ENCODE results near the gene C3. TPM values are rescaled to one million over a fixed set of nuclear protein-coding genes. Genes with fewer than 3 reads are reported as not detected.

Gene C3
- total and polyA plus RNA-seq, 2 experiments from 2014 or later = 5.1 to 17.7 TPM

DNA sequence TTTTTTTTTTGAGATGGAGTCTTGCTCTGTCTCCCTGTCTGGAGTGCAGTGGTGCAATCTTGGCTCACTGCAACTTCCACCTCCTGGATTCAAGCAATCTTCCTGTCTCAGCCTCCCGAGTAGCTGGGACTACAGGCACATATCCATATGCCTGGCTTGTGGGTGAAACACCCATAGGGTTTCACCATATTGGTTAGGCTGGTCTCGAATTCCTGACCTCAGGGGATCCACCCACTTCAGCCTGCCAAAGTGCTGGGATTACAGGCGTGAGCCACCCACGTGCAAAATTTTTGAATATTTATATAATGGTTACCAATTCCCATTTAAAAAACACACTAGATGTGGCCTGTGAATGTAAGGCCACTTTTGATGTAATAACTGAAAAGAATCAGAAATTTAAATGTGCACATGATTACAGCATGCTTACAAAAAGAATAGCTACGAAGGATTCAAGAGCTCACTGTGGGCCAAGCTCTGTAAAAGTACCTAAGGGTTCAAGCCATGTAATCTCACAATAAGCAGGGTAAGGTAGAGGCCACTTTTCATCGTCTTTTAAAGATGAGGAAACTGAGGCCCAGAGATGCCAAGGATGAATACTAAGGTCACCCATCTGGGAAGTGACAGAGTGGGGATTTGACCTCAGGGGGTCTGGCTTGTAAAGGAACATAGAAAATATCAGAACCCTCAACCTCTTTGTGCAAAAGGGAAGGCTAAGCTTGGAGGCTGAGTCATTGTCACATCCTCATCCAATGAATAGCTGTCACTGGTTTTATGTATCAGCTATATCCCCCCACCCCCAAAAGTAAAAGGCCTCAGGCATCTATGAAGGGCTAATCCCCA is 68.3 kb downstream of the C3 start:
- Histone ChIP-seq H3K4me3 (no peak overlapping the region), H3K4me2 (no peak overlapping the region), H3K27ac (ENCODE audit: low read depth) (no peak overlapping the region), H3K4me1 (ENCODE audit: insufficient read depth) (no peaks in the 10 kb centered on the region), H2AFZ (no peak overlapping the region), H3K36me3 (ENCODE audit: insufficient read depth) (no peaks in the 10 kb centered on the region; the same call in 1 of the 2 replicates), H3K9me2 (ENCODE audit: insufficient read depth) (no peaks in the 10 kb centered on the region), H3K79me2 (replicated peaks; ENCODE audit: insufficient read depth) (no peaks in the 10 kb centered on the region), H3F3A (replicated peaks; ENCODE audit: low read depth) (no peaks in the 10 kb centered on the region), H3K27me3 (ENCODE audit: insufficient read depth) (no peaks in the 10 kb centered on the region), H4K20me1 (replicated peaks; ENCODE audit: insufficient read depth) (no peaks in the 10 kb centered on the region)
- Mint-ChIP-seq H3K36me3 (ENCODE audit: low read depth) (peaks cover 21% of the 10 kb centered on the region; the same call in 2 of the 3 replicates), H3K4me1 (no peaks in the 10 kb centered on the region), H3K4me3 (no peak overlapping the region), H3K27ac (no peak overlapping the region), H3K27me3 (ENCODE audit: insufficient read depth, low read depth, poor library complexity) (peaks cover 2% of the 10 kb centered on the region), H3K9me3 (peaks cover 94% of the 10 kb centered on the region)
- TF ChIP-seq JUNB (IDR thresholded peaks at IDR 0.05; ENCODE audit: unreplicated experiment) = no peak
- no peak for DNase-seq (ENCODE audit: low spot score)
- no peak for ATAC-seq

DNA sequence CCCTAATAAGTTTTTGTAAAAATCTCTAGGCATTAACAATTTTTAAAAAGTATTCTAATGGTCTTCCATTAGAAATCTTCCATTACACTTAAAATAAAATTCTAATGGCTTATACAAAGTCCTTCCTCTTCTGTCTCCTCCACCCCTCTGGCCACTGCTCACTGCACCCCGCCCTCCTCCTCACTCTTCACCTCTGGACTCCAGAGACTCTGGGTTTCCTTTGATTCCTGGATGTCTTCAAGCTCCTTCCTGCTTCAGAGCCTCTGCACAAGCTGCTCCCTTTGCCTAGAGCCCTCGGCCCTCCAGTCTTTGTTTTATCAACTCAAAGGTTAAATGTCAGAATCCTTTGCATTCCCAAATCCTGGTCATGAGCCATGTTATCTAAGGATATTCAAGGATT is 71.3 kb downstream of the C3 start:
- no peaks in the 10 kb centered on the region; the same call in 1 of the 2 replicates for H3K36me3 ChIP-seq (ENCODE audit: insufficient read depth)
- H2AFZ ChIP-seq = no peak overlapping the region
- no peaks in the 10 kb centered on the region for H4K20me1 ChIP-seq (replicated peaks; ENCODE audit: insufficient read depth)
- DNase-seq (ENCODE audit: low spot score) (no peak), ATAC-seq (no peak)
- H3K27me3 Mint-ChIP-seq (ENCODE audit: insufficient read depth, low read depth, poor library complexity) = peaks cover 2% of the 10 kb centered on the region
- peaks cover 33% of the 10 kb centered on the region; the same call in 2 of the 3 replicates for H3K36me3 Mint-ChIP-seq (ENCODE audit: low read depth)
- H3K4me2 ChIP-seq = no peak overlapping the region
- no peaks in the 10 kb centered on the region for H3K4me1 ChIP-seq (ENCODE audit: insufficient read depth)
- no peak overlapping the region for H3K4me3 ChIP-seq
- H3F3A ChIP-seq (replicated peaks; ENCODE audit: low read depth) = no peaks in the 10 kb centered on the region
- H3K9me2 ChIP-seq (ENCODE audit: insufficient read depth) = no peaks in the 10 kb centered on the region
- H3K9me3 Mint-ChIP-seq = peaks cover 93% of the 10 kb centered on the region
- H3K27ac ChIP-seq (ENCODE audit: low read depth) = no peak overlapping the region
- H3K4me1 Mint-ChIP-seq = no peaks in the 10 kb centered on the region
- H3K27ac Mint-ChIP-seq = no peak overlapping the region
- H3K4me3 Mint-ChIP-seq = no peak overlapping the region
- H3K27me3 ChIP-seq (ENCODE audit: insufficient read depth) = no peaks in the 10 kb centered on the region
- H3K79me2 ChIP-seq (replicated peaks; ENCODE audit: insufficient read depth) = no peaks in the 10 kb centered on the region
- TF ChIP-seq, protein P1, sequence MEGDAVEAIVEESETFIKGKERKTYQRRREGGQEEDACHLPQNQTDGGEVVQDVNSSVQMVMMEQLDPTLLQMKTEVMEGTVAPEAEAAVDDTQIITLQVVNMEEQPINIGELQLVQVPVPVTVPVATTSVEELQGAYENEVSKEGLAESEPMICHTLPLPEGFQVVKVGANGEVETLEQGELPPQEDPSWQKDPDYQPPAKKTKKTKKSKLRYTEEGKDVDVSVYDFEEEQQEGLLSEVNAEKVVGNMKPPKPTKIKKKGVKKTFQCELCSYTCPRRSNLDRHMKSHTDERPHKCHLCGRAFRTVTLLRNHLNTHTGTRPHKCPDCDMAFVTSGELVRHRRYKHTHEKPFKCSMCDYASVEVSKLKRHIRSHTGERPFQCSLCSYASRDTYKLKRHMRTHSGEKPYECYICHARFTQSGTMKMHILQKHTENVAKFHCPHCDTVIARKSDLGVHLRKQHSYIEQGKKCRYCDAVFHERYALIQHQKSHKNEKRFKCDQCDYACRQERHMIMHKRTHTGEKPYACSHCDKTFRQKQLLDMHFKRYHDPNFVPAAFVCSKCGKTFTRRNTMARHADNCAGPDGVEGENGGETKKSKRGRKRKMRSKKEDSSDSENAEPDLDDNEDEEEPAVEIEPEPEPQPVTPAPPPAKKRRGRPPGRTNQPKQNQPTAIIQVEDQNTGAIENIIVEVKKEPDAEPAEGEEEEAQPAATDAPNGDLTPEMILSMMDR (conservative IDR thresholded peaks at IDR 0.05; ENCODE audit: low read depth in 2 of 2) = no peak
- TF ChIP-seq EZH2phosphoT487 (IDR thresholded peaks at IDR 0.05; ENCODE audit: unreplicated experiment) (no peak), NANOG (IDR thresholded peaks at IDR 0.05; ENCODE audit: borderline replicate concordance) (no peak), EZH2 (IDR thresholded peaks at IDR 0.05; ENCODE audit: low read depth, unreplicated experiment) (no peak), ZNF114 (CRISPR knock-in tag; IDR thresholded peaks at IDR 0.05) (no peak), JUNB (IDR thresholded peaks at IDR 0.05; ENCODE audit: unreplicated experiment) (no peak), POLR2AphosphoS5 (IDR thresholded peaks at IDR 0.05; ENCODE audit: low read depth) (no peak), CREB1 (CRISPR knock-in tag; IDR thresholded peaks at IDR 0.05; ENCODE audit: low read depth) (no peak)
- TF ChIP-seq, protein P2, sequence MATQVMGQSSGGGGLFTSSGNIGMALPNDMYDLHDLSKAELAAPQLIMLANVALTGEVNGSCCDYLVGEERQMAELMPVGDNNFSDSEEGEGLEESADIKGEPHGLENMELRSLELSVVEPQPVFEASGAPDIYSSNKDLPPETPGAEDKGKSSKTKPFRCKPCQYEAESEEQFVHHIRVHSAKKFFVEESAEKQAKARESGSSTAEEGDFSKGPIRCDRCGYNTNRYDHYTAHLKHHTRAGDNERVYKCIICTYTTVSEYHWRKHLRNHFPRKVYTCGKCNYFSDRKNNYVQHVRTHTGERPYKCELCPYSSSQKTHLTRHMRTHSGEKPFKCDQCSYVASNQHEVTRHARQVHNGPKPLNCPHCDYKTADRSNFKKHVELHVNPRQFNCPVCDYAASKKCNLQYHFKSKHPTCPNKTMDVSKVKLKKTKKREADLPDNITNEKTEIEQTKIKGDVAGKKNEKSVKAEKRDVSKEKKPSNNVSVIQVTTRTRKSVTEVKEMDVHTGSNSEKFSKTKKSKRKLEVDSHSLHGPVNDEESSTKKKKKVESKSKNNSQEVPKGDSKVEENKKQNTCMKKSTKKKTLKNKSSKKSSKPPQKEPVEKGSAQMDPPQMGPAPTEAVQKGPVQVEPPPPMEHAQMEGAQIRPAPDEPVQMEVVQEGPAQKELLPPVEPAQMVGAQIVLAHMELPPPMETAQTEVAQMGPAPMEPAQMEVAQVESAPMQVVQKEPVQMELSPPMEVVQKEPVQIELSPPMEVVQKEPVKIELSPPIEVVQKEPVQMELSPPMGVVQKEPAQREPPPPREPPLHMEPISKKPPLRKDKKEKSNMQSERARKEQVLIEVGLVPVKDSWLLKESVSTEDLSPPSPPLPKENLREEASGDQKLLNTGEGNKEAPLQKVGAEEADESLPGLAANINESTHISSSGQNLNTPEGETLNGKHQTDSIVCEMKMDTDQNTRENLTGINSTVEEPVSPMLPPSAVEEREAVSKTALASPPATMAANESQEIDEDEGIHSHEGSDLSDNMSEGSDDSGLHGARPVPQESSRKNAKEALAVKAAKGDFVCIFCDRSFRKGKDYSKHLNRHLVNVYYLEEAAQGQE (IDR thresholded peaks at IDR 0.05; ENCODE audit: unreplicated experiment) = no peak

Data from GM23338 (cell line).